BE2C (cell line): ENCODE results near the gene NCOA5.
A peak's percentile ranks its signal among the peaks of the same experiment; 100 is the strongest.

Experiments
- DNase-seq: peaks from one replicate; pipeline ENCODE4 v3.0.0-alpha.2; 2020
- H3K27me3 ChIP-seq: fragments of 250-450 bp; sonication (Bioruptor Pico); 2 replicates; pipeline ENCODE4 v1.5.1; 2020; ENCODE audit warnings: mild to moderate bottlenecking
- H3K36me3 ChIP-seq: fragments of 250-450 bp; sonication (Bioruptor Pico); 2 replicates; pipeline ENCODE4 v1.5.1; 2020; ENCODE audit warnings: mild to moderate bottlenecking
- H3K4me1 ChIP-seq: fragments of 250-450 bp; sonication (Bioruptor Pico); 2 replicates; pipeline ENCODE4 v1.5.1; 2020
- H3K4me3 ChIP-seq: 2 replicates; pipeline ENCODE4 v1.5.1; 2011; ENCODE audit warnings: low read depth, low read length
- H3K9me3 ChIP-seq: fragments of 250-450 bp; sonication (Bioruptor Pico); 2 replicates; pipeline ENCODE4 v1.5.1; 2020
- TF ChIP-seq, protein P1 (sequence below): IDR thresholded peaks from 2 replicates; pipeline ENCODE4 v1.5.1; 2012; ENCODE audit warnings: mild to moderate bottlenecking, low read depth, low read length

Gene NCOA5

DNA sequence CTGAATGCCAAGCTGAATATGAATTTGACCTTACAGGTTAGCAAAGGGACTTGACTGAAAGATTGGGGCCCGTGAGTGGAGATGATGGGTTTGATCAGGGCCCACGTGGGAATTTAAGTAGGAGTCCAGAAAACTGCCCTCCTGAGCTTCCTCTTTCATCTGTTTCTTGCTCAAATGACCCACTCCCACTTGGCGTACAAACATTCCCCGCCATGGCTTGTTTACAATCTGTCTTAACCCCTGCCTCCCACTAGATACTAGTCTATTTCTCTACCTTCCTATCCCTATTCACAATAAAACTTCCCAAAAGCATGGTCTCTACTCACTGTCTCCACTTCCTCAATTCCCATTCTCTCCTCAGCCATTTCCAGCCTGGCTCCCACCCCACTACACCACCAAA is 71.7 kb downstream of the NCOA5 start:
- Histone ChIP-seq H3K4me1 (peaks cover 7% of the 10 kb centered on the region), H3K9me3 (no peaks in the 10 kb centered on the region), H3K27me3 (peaks cover 7% of the 10 kb centered on the region), H3K36me3 (no peaks in the 10 kb centered on the region), H3K4me3 (no peak overlapping the region)
- no peak for DNase-seq
- TF ChIP-seq, protein P1, sequence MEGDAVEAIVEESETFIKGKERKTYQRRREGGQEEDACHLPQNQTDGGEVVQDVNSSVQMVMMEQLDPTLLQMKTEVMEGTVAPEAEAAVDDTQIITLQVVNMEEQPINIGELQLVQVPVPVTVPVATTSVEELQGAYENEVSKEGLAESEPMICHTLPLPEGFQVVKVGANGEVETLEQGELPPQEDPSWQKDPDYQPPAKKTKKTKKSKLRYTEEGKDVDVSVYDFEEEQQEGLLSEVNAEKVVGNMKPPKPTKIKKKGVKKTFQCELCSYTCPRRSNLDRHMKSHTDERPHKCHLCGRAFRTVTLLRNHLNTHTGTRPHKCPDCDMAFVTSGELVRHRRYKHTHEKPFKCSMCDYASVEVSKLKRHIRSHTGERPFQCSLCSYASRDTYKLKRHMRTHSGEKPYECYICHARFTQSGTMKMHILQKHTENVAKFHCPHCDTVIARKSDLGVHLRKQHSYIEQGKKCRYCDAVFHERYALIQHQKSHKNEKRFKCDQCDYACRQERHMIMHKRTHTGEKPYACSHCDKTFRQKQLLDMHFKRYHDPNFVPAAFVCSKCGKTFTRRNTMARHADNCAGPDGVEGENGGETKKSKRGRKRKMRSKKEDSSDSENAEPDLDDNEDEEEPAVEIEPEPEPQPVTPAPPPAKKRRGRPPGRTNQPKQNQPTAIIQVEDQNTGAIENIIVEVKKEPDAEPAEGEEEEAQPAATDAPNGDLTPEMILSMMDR: no peak

- Histone ChIP-seq H3K9me3 (no peaks in the 10 kb centered on the region), H3K36me3 (no peaks in the 10 kb centered on the region), H3K4me1 (peaks cover 7% of the 10 kb centered on the region), H3K4me3 (no peak overlapping the region), H3K27me3 (peaks cover 14% of the 10 kb centered on the region)
- no peak for DNase-seq
- TF ChIP-seq, protein P1: no peak
These were observed 72.5 kb downstream of the NCOA5 start for GRCh38 chr20:46017272-46017671.

DNA sequence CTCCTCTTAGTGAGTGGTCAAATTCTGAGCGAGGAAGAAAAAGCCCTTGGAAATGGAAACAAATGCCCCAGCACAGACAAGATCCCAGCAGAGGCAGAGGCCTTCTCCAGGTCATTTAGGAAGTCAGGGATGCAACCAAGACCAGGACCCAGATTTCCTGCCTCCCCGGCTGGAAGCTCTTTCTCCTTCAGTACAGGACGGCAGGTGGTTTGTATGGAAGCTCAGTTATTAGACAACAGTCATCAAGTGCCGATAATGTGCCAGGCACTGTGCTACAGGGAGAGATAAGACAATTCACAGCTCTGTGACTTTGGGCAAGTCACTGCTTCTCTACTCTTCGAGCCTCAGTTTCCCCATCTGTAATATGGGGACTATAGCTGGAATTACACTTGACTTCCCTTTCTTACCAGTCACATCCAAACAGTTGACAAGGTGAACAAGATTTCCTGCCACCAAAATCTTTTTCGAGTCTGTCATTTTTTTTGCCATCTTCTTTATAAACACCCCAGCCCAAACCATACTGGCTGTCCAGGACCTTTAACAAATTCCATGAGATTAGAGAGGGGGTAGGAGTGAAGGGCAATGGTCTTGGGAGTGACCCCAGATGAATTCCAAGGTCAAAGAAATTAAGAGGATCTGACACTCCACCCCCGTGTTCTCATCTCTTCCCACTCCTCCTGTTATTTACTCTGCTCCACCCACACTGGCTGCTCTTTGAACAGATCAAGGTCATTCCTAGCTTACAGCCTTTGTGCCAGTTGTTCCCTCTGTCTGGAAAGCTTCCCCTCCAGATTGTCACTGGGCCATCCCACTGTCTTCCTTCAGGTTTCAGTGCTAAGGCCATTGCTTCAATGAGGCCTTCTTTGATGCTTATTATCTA is 75.0 kb downstream of the NCOA5 start:
- Histone ChIP-seq H3K36me3 (no peaks in the 10 kb centered on the region), H3K4me3 (peak overlapping the region; percentile 14; the same call in 1 of the 2 replicates), H3K4me1 (no peaks in the 10 kb centered on the region), H3K27me3 (peaks cover 36% of the 10 kb centered on the region), H3K9me3 (no peaks in the 10 kb centered on the region; the same call in 1 of the 2 replicates)
- DNase-seq: no peak
- TF ChIP-seq, protein P1: no peak

DNA sequence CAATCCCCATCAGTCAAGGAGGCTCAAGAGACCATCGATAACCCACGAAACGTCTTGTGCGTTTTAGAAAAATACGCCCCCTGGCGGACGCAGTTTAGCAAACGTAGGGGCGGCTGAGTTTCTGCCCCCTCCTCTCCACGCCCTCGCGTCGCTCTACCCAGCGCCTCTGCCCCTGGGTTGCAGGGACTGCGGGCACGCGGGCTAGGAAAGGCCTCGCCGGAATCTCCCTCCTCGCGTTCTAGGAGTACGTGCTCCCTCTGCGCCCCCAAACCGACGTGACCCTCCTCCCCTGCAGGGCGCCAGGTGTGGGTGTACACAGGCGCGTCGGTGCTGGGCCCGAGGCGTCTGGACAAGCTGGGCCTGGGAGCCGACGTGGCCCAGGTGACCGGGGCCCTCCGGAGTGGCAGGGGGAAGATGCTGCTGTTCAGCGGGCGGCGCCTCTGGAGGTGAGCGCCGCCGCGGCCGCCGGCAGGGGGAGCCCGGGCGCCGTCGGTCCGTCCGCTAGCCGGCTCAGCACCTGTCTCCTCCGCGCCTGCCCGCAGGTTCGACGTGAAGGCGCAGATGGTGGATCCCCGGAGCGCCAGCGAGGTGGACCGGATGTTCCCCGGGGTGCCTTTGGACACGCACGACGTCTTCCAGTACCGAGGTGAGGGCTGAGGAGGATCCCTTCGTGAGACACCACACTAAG is 75.8 kb downstream of the NCOA5 start:
- no peaks in the 10 kb centered on the region for H3K36me3 ChIP-seq
- DNase-seq: peak; percentile 74
- peak overlapping the region; percentile 32 for H3K4me3 ChIP-seq
- no peaks in the 10 kb centered on the region for H3K4me1 ChIP-seq
- peaks cover 44% of the 10 kb centered on the region for H3K27me3 ChIP-seq
- H3K9me3 ChIP-seq: no peaks in the 10 kb centered on the region; the same call in 1 of the 2 replicates
- TF ChIP-seq, protein P1: peak; percentile 63

- Histone ChIP-seq H3K27me3 (peaks cover 50% of the 10 kb centered on the region), H3K36me3 (no peaks in the 10 kb centered on the region), H3K9me3 (no peaks in the 10 kb centered on the region; the same call in 1 of the 2 replicates), H3K4me1 (no peaks in the 10 kb centered on the region), H3K4me3 (peak overlapping the region; percentile 32)
- TF ChIP-seq, protein P1: no peak
- no peak for DNase-seq
These were observed 76.4 kb downstream of the NCOA5 start for GRCh38 chr20:46013322-46013828.

DNA sequence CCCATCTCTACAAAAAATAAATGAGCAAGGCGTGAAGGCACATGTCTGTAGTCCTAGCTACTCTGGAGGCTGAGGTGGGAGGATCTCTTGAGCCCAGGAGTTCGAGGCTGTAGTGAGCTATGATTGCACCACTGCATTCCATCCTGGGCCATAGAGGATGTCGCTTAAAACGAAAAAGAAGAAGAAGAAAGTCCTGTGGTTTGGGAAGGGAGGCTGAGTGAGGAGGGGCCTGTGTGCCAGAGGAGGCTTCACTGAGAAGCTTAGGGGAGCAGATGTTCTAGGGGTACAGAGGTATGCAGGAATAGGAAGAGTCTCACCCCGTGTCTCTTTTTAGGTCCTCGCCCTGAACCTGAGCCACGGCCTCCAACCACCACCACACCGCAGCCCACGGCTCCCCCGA is 76.8 kb downstream of the NCOA5 start:
- TF ChIP-seq, protein P1: no peak
- H3K36me3 ChIP-seq: no peaks in the 10 kb centered on the region
- DNase-seq: no peak
- no peaks in the 10 kb centered on the region for H3K4me1 ChIP-seq
- H3K4me3 ChIP-seq: no peak overlapping the region
- peaks cover 54% of the 10 kb centered on the region for H3K27me3 ChIP-seq
- no peaks in the 10 kb centered on the region; the same call in 1 of the 2 replicates for H3K9me3 ChIP-seq
